ENCODE measurements around the gene CDH24. TPM values are rescaled to one million over a fixed set of nuclear protein-coding genes. Genes with fewer than 3 reads are reported as not detected.

The CDH24 gene
- total and polyA plus RNA-seq, 9 of the 15 experiments (the other 6 are each of a cell fraction or from before 2014, with no cell fraction given) = 0.04 to 16.2 (median 4.9) TPM

- TF ChIP-seq PRDM10 (IDR thresholded peaks at IDR 0.05; ENCODE audit: partially characterized antibody) (no peak), TRIM25 (IDR thresholded peaks at IDR 0.05; ENCODE audit: borderline replicate concordance) (no peak), SREBF2 (CRISPR knock-in tag; IDR thresholded peaks at IDR 0.05) (no peak), SIRT6 (IDR thresholded peaks at IDR 0.05; ENCODE audit: low read depth, low read length) (no peak), GMEB1 (CRISPR knock-in tag; IDR thresholded peaks at IDR 0.05) (no peak), VEZF1 (CRISPR knock-in tag; IDR thresholded peaks at IDR 0.05) (peak; percentile 78), GABPB2 (CRISPR knock-in tag; conservative IDR thresholded peaks at IDR 0.05) (no peak), E2F6 (IDR thresholded peaks at IDR 0.05; ENCODE audit: borderline replicate concordance in 1 of 2, extremely low read depth in 1 of 2, insufficient read depth in 1 of 2, insufficient read length in 1 of 2, low read depth in 1 of 2, low read length in 1 of 2, poor library complexity in 1 of 2, severe bottlenecking in 1 of 2) (no peak), GATAD2A (IDR thresholded peaks at IDR 0.05) (no peak), MTF1 (CRISPR knock-in tag; IDR thresholded peaks at IDR 0.05; ENCODE audit: borderline replicate concordance) (no peak), ETV6 (IDR thresholded peaks at IDR 0.05; ENCODE audit: borderline replicate concordance in 1 of 2, low read depth in 2 of 2, low read length in 1 of 2) (no peak), ETV6 (CRISPR knock-in tag; IDR thresholded peaks at IDR 0.05; ENCODE audit: borderline replicate concordance) (no peak), ZBTB33 (CRISPR knock-in tag; IDR thresholded peaks at IDR 0.05) (no peak), LEF1 (IDR thresholded peaks at IDR 0.05) (no peak), EZH2 (IDR thresholded peaks at IDR 0.05; ENCODE audit: borderline replicate concordance, low read depth, low read length) (no peak), LCOR (CRISPR knock-in tag; IDR thresholded peaks at IDR 0.05) (no peak)
Observed at GRCh38 chr14:23078692-23079116, 21.4 kb upstream of the CDH24 start (continued).
